Endothelial cell of umbilical vein (primary cell): Measurements from ENCODE around the gene BCL10. TPM values are rescaled to one million over a fixed set of nuclear protein-coding genes. Genes with fewer than 3 reads are reported as not detected.

Experiments
- BruUV-seq: library from RNA; stranded (reverse); fragments of 400-500 nt; replicated peaks from 2 replicates; lab custom pipeline; 2021; lab: Mats Ljungman, UMichigan
- CTCF ChIA-PET: fragments of 300-600, 350-600 bp; sonication (Branson Sonifier 250); formaldehyde crosslinking; loops from one replicate; lab custom pipeline; 2021; ENCODE audit warnings: antibody characterized with exemption, inconsistent platforms; lab: Charles Lee
- POLR2A ChIA-PET: fragments of 300-600, 350-600 bp; sonication (Branson Sonifier 250); formaldehyde crosslinking; loops from one replicate; lab custom pipeline; 2021; ENCODE audit warnings: antibody characterized with exemption, inconsistent platforms; lab: Charles Lee
- DNase-seq: peaks from one replicate; pipeline ENCODE4 v3.0.0-alpha.2; 2011; ENCODE audit warnings: low read depth, low spot score
- FAIRE-seq: peaks from 2 replicates; lab custom pipeline; 2011; peaks lifted over from hg19 to GRCh38; lab: Jason Lieb, UNC
- H2AFZ ChIP-seq: 2 replicates; pipeline ENCODE4 v1.6.0; 2012; ENCODE audit warnings: low read depth, low read length, control low read depth, inconsistent platforms
- H3K27ac ChIP-seq: 2 replicates; pipeline ENCODE4 v1.5.1; 2011; ENCODE audit warnings: low read depth, mild to moderate bottlenecking, control low read depth, low read length, moderate library complexity; ENCODE audit not compliant: insufficient read depth
- H3K27me3 ChIP-seq, 2 experiments: 2 replicates each; pipeline versions ENCODE4 v1.6.0 to v1.6.1; 2011; ENCODE audit warnings: low read length in 2 of 2, mixed read lengths in 1 of 2; ENCODE audit not compliant: control insufficient read depth in 2 of 2, insufficient read depth in 2 of 2
- H3K36me3 ChIP-seq, 2 experiments: 2 replicates in 1 of 2; 3 replicates in 1 of 2; pipeline ENCODE4 v1.5.1; 2011; ENCODE audit warnings: low read length in 2 of 2, mild to moderate bottlenecking in 1 of 2, moderate library complexity in 1 of 2; ENCODE audit not compliant: control insufficient read depth in 2 of 2, insufficient read depth in 2 of 2; ENCODE audit errors: extremely low read depth in 1 of 2
- H3K4me1 ChIP-seq: 3 replicates; pipeline ENCODE4 v1.5.1; 2011; ENCODE audit warnings: mild to moderate bottlenecking, low read length; ENCODE audit not compliant: control insufficient read depth, insufficient read depth; ENCODE audit errors: extremely low read depth
- H3K4me2 ChIP-seq: 2 replicates; pipeline ENCODE4 v1.6.1; 2011; ENCODE audit warnings: low read length, control low read depth, mixed read lengths; ENCODE audit not compliant: insufficient read depth
- H3K4me3 ChIP-seq, 3 experiments: fragments of 200-600 bp in 1 of 3; sonication (generic), shearing (Covaris generic) in 1 of 3; replicated peaks in 1 of 3; 2 replicates each; pipeline ENCODE4 v1.5.1; 2011 to 2016; ENCODE audit warnings: control low read depth in 3 of 3, low read length in 3 of 3, mild to moderate bottlenecking in 2 of 3, inconsistent platforms in 1 of 3, low read depth in 1 of 3, moderate library complexity in 1 of 3; ENCODE audit not compliant: insufficient read depth in 1 of 3
- H3K79me2 ChIP-seq: 2 replicates; pipeline ENCODE4 v1.6.0; 2012; ENCODE audit warnings: low read length, inconsistent platforms; ENCODE audit not compliant: control insufficient read depth, insufficient read depth
- H3K9ac ChIP-seq: replicated peaks from 2 replicates; pipeline ENCODE3; 2011; ENCODE audit warnings: low read length, control low read depth; ENCODE audit not compliant: insufficient read depth; ENCODE audit errors: extremely low read depth
- H3K9me1 ChIP-seq: replicated peaks from 3 replicates; pipeline ENCODE4 v1.6.0; 2011; ENCODE audit warnings: mild to moderate bottlenecking, low read length; ENCODE audit not compliant: control insufficient read depth, insufficient read depth; ENCODE audit errors: extremely low read depth
- H3K9me3 ChIP-seq: replicated peaks from 2 replicates; pipeline ENCODE4 v1.5.1; 2012; ENCODE audit warnings: low read length, inconsistent platforms; ENCODE audit not compliant: control insufficient read depth, insufficient read depth
- H4K20me1 ChIP-seq: replicated peaks from 2 replicates; pipeline ENCODE3; 2011; ENCODE audit warnings: mild to moderate bottlenecking, low read length; ENCODE audit not compliant: control insufficient read depth, insufficient read depth; ENCODE audit errors: extremely low read depth
- CTCF ChIP-seq, 2 donors: IDR thresholded peaks; 1 replicate in 1 of 2; 2 replicates in 1 of 2; pipeline ENCODE4 v1.5.1; 2011; ENCODE audit warnings: low read length in 2 of 2, mild to moderate bottlenecking in 2 of 2, moderate library complexity in 2 of 2, control low read depth in 1 of 2, inconsistent platforms in 1 of 2, low read depth in 1 of 2; ENCODE audit not compliant: insufficient read depth in 1 of 2; ENCODE audit errors: extremely low read depth in 1 of 2
- EZH2 ChIP-seq: IDR thresholded peaks from 2 replicates; pipeline ENCODE4 v1.6.1; 2012; ENCODE audit warnings: borderline replicate concordance, low read depth, mild to moderate bottlenecking, moderate library complexity, low read length, inconsistent platforms; ENCODE audit not compliant: severe bottlenecking
- FOS ChIP-seq: IDR thresholded peaks from 2 replicates; pipeline ENCODE4 v1.6.1; 2011; ENCODE audit warnings: mild to moderate bottlenecking, low read length, moderate library complexity, borderline replicate concordance; ENCODE audit not compliant: insufficient read depth
- GATA2 ChIP-seq: IDR thresholded peaks from 2 replicates; pipeline ENCODE4 v1.7.0; 2011; ENCODE audit warnings: low read depth, mild to moderate bottlenecking, moderate library complexity, mixed read lengths, low read length; ENCODE audit not compliant: insufficient read length, insufficient read depth
- JUN ChIP-seq: IDR thresholded peaks from 2 replicates; pipeline ENCODE4 v1.6.1; 2011; ENCODE audit warnings: borderline replicate concordance, low read depth; ENCODE audit not compliant: insufficient read length, insufficient read depth
- MYC ChIP-seq: IDR thresholded peaks from one replicate; pipeline ENCODE4 v1.6.1; 2011; ENCODE audit warnings: mild to moderate bottlenecking, low read depth, low read length
- POLR2A ChIP-seq: IDR thresholded peaks from 2 replicates; pipeline ENCODE4 v1.6.1; 2012; ENCODE audit warnings: low read depth, mild to moderate bottlenecking, control low read depth, low read length
- POLR2AphosphoS5 ChIP-seq: IDR thresholded peaks from 2 replicates; pipeline ENCODE4 v1.6.1; 2012; ENCODE audit warnings: low read depth, mild to moderate bottlenecking, control low read depth, low read length, moderate library complexity; ENCODE audit not compliant: insufficient read depth
- dilution Hi-C: fragments of 300-500 bp; cut with MboI; formaldehyde crosslinking; loops from one replicate; pipeline ENCODE4 v1.15.0; 2019; ENCODE audit warnings: low sequenced_read_pairs; ENCODE audit not compliant: extremely low pct_ligation_motif_present
- intact Hi-C: fragments of 100-400 bp; cut with micrococcal nuclease; formaldehyde crosslinking; loops from one replicate; pipeline ENCODE4 v1.10.0; 2022
- polyA plus RNA-seq, 4 experiments: library from polyadenylated mRNA; depleted of rRNA in 3 of 4; stranded (reverse) in 3 of 4; unstranded in 1 of 4; fragments of >200 nt; gene quantifications; 2 replicates each; pipeline versions ENCODE4 v1.2.1 to v1.2.3, GENCODE V29; 2011 to 2012; ENCODE audit warnings: missing spikeins in 1 of 4
- total RNA-seq: library from RNA; stranded (reverse); gene quantifications from 2 replicates; pipeline ENCODE4 v1.2.3, GENCODE V29; 2021
- TF ChIP-seq, protein P1 (sequence below): IDR thresholded peaks from 2 replicates; pipeline ENCODE4 v1.6.1; 2011; ENCODE audit not compliant: insufficient read depth, insufficient read length

BCL10 gene
- total and polyA plus RNA-seq, 2 donors (not counting 3 experiments of a cell fraction or from before 2014, with no cell fraction given) = 16.1 to 78.6 TPM

DNA sequence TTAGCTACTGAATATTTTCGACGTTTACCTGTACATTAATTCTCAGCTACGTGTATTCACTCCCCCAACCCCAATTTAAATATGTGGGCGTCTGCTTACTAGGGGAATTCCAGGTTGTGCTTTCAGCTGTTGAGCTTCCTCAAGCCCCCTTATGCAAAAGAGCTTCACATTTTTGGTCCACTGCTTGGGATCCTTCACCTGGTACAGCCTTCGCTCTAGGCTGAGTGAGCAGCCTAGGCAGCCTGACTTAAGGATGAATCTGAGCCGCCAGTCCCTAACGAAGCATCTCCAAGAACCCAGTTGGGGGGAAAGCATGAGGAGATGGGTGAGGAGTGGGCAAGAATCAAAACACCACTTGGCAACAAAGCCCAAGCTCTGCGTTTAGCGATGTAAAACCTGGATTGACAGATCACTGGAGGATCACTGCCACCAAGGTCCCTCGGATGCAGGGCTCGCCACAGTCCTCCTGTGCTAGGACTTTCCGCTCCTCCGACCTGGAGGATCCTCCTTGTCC is 674 bp downstream of the BCL10 start:
- intact Hi-C loops (loop anchor here (1.0 to 10.0 kb wide), 9 partner anchors 16 to 771 kb away; partner anchors contain the start of genes C1orf52, GNG5, SPATA1 and ZNHIT6), dilution Hi-C loops (no loop called here)
- no peaks in the 10 kb centered on the region for H3K9me1 ChIP-seq
- H3K4me1 ChIP-seq = peaks cover 62% of the 10 kb centered on the region
- ChIA-PET CTCF (interaction anchor here (0.7 to 4.7 kb wide), 12 partner anchors 16 to 1429 kb away, joined by 3 to 39 read pairs (median 6); partner anchors contain the start of genes C1orf52, SH3GLB1 and ZNHIT6), POLR2A (interaction anchor here (1.1 to 2.5 kb wide), 9 partner anchors 10 to 769 kb away, joined by 3 to 21 read pairs (median 6); partner anchors contain the start of genes C1orf52, CCN1, GNG5 and SPATA1)
- no peak overlapping the region for H2AFZ ChIP-seq
- BruUV-seq = TSS peak; percentile 61
- no peak for FAIRE-seq
- peaks cover 49% of the 10 kb centered on the region for H3K79me2 ChIP-seq
- peaks cover 0 to 12% of the 10 kb centered on the region in 2 experiments for H3K36me3 ChIP-seq
- peak overlapping the region; percentile 97 for H3K4me2 ChIP-seq
- H3K27ac ChIP-seq = peak overlapping the region; percentile 100
- peak overlapping the region; percentile 100 for H3K9ac ChIP-seq
- no peaks in the 10 kb centered on the region for H4K20me1 ChIP-seq
- peak overlapping the region; percentile 95 to 99 (median 98) for H3K4me3 ChIP-seq
- H3K9me3 ChIP-seq = no peaks in the 10 kb centered on the region
- no peak for DNase-seq
- no peaks in the 10 kb centered on the region for H3K27me3 ChIP-seq
- TF ChIP-seq JUN (no peak), POLR2A (peak; percentile 37)

GRCh38 chr1:85274969-85275453 is 1.4 kb downstream of the BCL10 start:
- peak; percentile 74 for FAIRE-seq
- intact Hi-C loops = loop anchor here (1.0 to 10.0 kb wide), 3 partner anchors 16 to 770 kb away; partner anchors contain the start of genes C1orf52, GNG5 and SPATA1

More at GRCh38 chr1:85274969-85275453, 1.4 kb downstream of the BCL10 start:
- H2AFZ ChIP-seq = no peak overlapping the region
- peak; percentile 94 for DNase-seq
- no peaks in the 10 kb centered on the region for H3K9me3 ChIP-seq
- peak overlapping the region; percentile 100 for H3K27ac ChIP-seq
- H3K4me1 ChIP-seq = peaks cover 63% of the 10 kb centered on the region
- H3K9ac ChIP-seq = peak overlapping the region; percentile 100
- dilution Hi-C loops = no loop called here
- peak overlapping the region; percentile 97 for H3K4me2 ChIP-seq
- H3K4me3 ChIP-seq = peak overlapping the region; percentile 95 to 99 (median 98)
- no peaks in the 10 kb centered on the region for H3K27me3 ChIP-seq
- peaks cover 56% of the 10 kb centered on the region for H3K79me2 ChIP-seq
- no TSS peak for BruUV-seq
- H3K36me3 ChIP-seq = peaks cover 2 to 15% of the 10 kb centered on the region in 2 experiments
- POLR2A ChIA-PET = interaction anchor here (1.0 to 2.5 kb wide), 5 partner anchors 10 to 310 kb away, joined by 3 to 21 read pairs (median 6); partner anchors contain the start of gene CCN1
- H4K20me1 ChIP-seq = no peaks in the 10 kb centered on the region
- TF ChIP-seq, protein P1, sequence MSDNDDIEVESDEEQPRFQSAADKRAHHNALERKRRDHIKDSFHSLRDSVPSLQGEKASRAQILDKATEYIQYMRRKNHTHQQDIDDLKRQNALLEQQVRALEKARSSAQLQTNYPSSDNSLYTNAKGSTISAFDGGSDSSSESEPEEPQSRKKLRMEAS = no peak
- TF ChIP-seq FOS (peak; percentile 93), MYC (no peak), POLR2A (peak; percentile 59), GATA2 (peak; percentile 88), EZH2 (no peak), CTCF (IDR thresholded peaks at IDR 0.05; ENCODE audit: extremely low read depth in 1 of 2, insufficient read depth in 1 of 2, low read depth in 1 of 2, low read length in 2 of 2) (no peak), POLR2AphosphoS5 (peak; percentile 88), JUN (peak; percentile 93)
- CTCF ChIA-PET = interaction anchor here (0.8 to 4.7 kb wide), 4 partner anchors 16 to 330 kb away, joined by 3 to 39 read pairs (median 14); partner anchors contain the start of gene C1orf52
- no peaks in the 10 kb centered on the region for H3K9me1 ChIP-seq
